HUES6 (cell line): ENCODE results near the gene TLL1.

ENCODE experiments used
- H3K27ac ChIP-seq: 2 replicates; pipeline ENCODE4 v1.7.0; 2013; ENCODE audit warnings: low read depth, mild to moderate bottlenecking, low read length, inconsistent platforms
- H3K27me3 ChIP-seq: 2 replicates; pipeline ENCODE4 v1.6.1; 2013; ENCODE audit warnings: low read length; ENCODE audit not compliant: control insufficient read depth, insufficient read depth
- H3K36me3 ChIP-seq: 2 replicates; pipeline ENCODE4 v1.6.1; 2013; ENCODE audit warnings: low read length; ENCODE audit not compliant: control insufficient read depth, insufficient read depth
- H3K4me1 ChIP-seq: 2 replicates; pipeline ENCODE4 v1.6.1; 2013; ENCODE audit warnings: low read length; ENCODE audit not compliant: control insufficient read depth, insufficient read depth
- H3K4me3 ChIP-seq: 2 replicates; pipeline ENCODE4 v1.5.1; 2013; ENCODE audit warnings: low read depth, low read length
- H3K9ac ChIP-seq: one replicate; pipeline ENCODE4 v1.6.1; 2013; ENCODE audit warnings: mild to moderate bottlenecking, low read length
- H3K9me3 ChIP-seq: 2 replicates; pipeline ENCODE4 v1.6.1; 2013; ENCODE audit warnings: low read depth, low read length; ENCODE audit not compliant: control insufficient read depth, insufficient read depth

Gene TLL1

DNA sequence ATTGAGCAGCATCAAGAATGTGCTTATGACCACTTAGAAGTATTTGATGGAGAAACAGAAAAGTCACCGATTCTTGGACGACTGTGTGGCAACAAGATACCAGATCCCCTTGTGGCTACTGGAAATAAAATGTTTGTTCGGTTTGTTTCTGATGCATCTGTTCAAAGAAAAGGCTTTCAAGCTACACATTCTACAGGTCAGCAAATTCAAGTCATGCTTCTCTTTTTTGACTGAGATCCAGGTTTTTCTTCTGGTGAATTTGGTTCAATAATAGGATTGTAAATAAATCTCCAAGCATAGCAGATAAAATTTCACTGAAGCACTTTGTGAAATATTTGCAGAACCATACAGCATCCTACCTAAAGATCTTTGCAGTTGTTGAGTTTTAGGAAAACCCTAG lies 218.1 kb downstream of the TLL1 start:
- no peak overlapping the region for H3K27ac ChIP-seq
- H3K4me1 ChIP-seq, result no peaks in the 10 kb centered on the region
- H3K27me3 ChIP-seq, result no peaks in the 10 kb centered on the region
- H3K36me3 ChIP-seq, result no peaks in the 10 kb centered on the region
- no peaks in the 10 kb centered on the region for H3K9me3 ChIP-seq
- H3K9ac ChIP-seq, result no peak overlapping the region
- no peak overlapping the region for H3K4me3 ChIP-seq

DNA sequence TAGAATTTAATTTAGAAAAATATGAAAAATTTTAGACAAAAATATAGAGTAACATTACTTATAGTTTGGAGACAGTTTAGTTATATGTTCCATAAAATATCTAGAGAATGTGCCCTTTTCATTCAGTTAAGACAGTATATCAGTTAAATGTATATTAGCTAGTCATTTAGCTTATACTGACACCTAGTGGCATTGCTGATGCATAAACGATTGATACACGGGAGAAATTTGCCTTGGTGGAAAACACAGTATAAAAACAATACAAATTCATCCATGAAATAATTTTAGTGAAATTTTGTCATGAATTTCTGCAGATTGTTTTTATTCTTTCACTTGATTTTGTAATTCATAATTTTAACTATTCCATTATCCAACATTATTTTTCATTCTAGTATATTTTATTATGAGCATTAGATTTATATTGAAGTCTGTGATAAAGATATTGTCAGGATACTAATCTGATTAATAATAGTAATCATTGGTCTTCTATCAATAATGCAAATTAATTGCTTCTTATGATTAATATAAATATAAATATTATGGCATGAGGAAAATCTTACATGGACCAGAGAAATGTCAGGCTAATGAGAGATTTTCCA lies 219.0 kb downstream of the TLL1 start:
- Histone ChIP-seq H3K36me3 (no peaks in the 10 kb centered on the region), H3K27ac (no peak overlapping the region), H3K4me3 (no peak overlapping the region), H3K9me3 (no peaks in the 10 kb centered on the region), H3K9ac (no peak overlapping the region), H3K27me3 (no peaks in the 10 kb centered on the region), H3K4me1 (no peaks in the 10 kb centered on the region)

DNA sequence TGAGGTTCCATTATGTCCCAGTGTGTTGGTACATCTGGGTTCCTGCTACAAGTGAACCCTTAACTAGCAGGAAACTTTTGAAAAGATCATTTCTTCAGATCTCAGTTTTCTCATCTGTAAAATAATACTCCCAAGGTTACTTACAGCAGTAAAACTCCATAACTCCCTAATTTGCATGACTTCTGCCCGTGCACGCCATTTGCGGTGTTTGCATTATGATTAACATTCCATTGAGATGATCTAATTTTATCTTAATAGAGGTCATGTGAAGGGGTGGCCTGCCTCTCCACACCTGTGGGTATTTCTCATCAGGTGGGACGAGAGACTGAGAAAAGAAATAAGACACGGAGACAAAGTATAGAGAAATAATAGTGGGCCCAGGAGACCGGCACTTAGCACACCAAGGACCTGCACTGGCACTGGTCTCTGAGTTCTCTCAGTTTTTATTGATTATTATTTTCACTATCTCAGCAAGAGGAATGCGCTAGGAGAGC lies 219.8 kb downstream of the TLL1 start:
- Histone ChIP-seq H3K9ac (no peak overlapping the region), H3K27ac (no peak overlapping the region), H3K4me1 (no peaks in the 10 kb centered on the region)

DNA sequence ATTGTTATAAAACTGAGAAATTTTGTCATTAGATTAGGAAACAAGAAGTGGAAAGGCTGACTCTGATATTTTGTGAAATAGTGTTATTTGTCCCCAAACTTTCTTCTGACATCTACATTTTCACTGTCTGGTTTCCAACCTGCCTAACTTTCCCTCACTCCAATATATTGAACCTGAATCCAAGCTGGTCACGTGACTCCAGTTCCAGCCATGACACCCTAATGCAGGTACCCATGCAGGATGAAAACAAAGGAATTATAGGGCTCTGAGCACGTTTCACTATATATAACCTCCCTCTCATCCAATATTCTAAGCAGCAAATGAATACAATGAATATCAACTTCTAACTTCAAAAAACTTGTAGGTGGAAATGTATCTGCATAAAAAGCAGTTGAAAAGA lies 231.6 kb downstream of the TLL1 start:
- Histone ChIP-seq H3K4me3 (no peak overlapping the region), H3K36me3 (no peaks in the 10 kb centered on the region), H3K27me3 (no peaks in the 10 kb centered on the region), H3K27ac (no peak overlapping the region), H3K4me1 (no peaks in the 10 kb centered on the region), H3K9ac (no peak overlapping the region), H3K9me3 (no peaks in the 10 kb centered on the region)

More for the DNA sequence above, 219.8 kb downstream of the TLL1 start:
- Histone ChIP-seq H3K27me3 (no peaks in the 10 kb centered on the region), H3K4me3 (no peak overlapping the region), H3K36me3 (no peaks in the 10 kb centered on the region), H3K9me3 (no peaks in the 10 kb centered on the region)

DNA sequence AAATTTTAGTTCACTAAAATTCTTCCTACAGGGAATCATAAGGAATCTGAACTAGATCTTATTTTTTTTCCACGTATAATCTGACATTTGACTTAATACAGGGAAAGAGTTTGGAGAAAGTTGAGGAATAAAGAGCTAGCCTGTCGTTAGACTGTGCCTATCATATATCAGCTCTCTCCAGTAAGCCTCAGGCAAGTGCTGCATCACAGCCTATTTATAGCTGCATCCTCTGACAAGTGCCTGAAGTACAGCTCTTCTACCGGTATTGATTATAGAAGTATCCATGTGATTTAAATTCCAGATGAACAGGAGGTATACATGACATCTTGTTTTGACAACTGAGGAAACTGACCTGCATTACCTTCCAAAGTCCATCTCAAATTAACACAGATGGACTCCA lies 248.9 kb downstream of the TLL1 start:
- Histone ChIP-seq H3K4me3 (no peak overlapping the region), H3K27ac (no peak overlapping the region), H3K36me3 (no peaks in the 10 kb centered on the region), H3K4me1 (no peaks in the 10 kb centered on the region), H3K9me3 (no peaks in the 10 kb centered on the region), H3K27me3 (no peaks in the 10 kb centered on the region), H3K9ac (no peak overlapping the region)

DNA sequence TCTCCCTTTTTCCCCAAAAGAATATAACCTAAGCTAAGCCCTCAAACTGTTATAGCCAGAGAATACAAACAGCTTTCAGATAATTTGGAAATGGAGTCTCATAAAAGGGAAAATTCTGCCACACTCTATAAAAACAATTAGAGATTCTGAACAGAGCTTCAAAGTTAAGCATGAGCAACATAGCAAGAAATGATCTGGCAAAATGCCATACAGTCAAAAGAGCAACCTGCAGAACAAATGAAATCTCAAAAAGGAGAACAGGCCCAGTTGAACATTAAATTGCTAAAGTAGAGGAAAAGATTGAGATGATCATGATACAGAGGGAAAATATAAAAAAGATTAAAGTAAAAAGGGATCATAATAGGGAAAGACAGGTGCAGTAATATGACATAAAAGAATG lies 250.5 kb downstream of the TLL1 start:
- H3K36me3 ChIP-seq, result no peaks in the 10 kb centered on the region
- no peaks in the 10 kb centered on the region for H3K4me1 ChIP-seq
- no peak overlapping the region for H3K4me3 ChIP-seq
- no peak overlapping the region for H3K9ac ChIP-seq
- no peak overlapping the region for H3K27ac ChIP-seq
- no peaks in the 10 kb centered on the region for H3K9me3 ChIP-seq
- H3K27me3 ChIP-seq, result no peaks in the 10 kb centered on the region

DNA sequence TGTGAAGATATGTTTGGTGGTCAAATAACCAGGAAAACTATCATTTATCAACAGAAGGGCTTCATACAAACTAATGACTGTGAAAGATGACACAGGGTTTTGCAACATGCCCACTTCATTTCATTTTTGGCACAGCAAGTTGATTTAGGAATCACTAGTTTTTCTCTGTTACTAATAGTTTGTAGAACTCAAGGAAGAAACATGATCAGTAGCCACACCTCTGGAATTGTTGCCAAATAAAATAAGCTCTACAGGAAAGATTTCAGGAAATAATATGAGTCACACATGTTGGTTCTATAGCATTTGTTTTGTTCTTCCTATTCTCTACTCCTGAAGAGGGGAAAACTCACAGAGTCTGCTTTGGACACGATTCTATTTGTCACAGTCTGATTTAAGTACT lies 255.4 kb downstream of the TLL1 start:
- Histone ChIP-seq H3K4me3 (no peak overlapping the region), H3K4me1 (no peaks in the 10 kb centered on the region), H3K36me3 (no peaks in the 10 kb centered on the region), H3K9ac (no peak overlapping the region), H3K27ac (no peak overlapping the region), H3K27me3 (no peaks in the 10 kb centered on the region), H3K9me3 (no peaks in the 10 kb centered on the region)

DNA sequence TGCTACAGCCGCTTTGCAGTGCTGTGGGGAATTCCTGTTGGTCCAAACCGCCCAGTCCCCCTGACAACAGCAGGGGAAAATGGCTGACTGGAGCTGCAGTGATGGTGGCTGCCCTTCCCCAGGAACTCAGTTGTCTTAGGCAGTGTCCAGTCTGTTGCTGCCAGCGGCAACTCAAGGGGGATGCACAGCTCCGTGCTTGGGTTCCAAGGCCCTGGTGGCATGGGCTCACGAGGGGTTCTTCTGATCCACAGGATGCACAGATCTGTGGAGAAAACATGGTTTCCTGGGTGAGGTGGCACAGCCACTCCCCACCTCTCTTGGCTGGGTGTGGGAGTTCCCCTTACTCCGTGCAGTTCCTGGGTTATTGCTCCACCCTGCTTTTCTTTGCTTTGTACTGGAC lies 261.2 kb downstream of the TLL1 start:
- no peak overlapping the region for H3K27ac ChIP-seq
- no peak overlapping the region for H3K9ac ChIP-seq
- H3K4me3 ChIP-seq, result no peak overlapping the region
- no peaks in the 10 kb centered on the region for H3K36me3 ChIP-seq
- H3K4me1 ChIP-seq, result no peaks in the 10 kb centered on the region
- no peaks in the 10 kb centered on the region for H3K27me3 ChIP-seq
- no peaks in the 10 kb centered on the region for H3K9me3 ChIP-seq

DNA sequence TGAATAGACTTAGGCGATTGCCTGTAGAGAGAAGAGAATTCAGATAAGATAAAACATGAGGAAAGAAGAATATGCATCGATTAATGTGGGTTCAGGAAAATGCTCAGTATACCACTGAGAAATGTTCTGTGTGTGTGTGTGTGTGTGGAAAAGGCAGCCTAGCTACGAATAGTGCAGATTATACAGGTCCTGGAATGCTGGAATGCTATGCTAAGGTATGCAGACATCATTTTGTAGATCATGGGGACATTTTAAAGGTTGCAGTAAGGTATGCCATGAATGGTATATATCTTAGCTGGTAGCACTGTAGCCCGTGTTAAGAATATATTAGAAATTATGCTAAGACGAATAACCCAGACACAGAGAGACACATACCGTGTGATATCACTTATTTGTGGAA lies 267.9 kb downstream of the TLL1 start:
- Histone ChIP-seq H3K4me1 (no peaks in the 10 kb centered on the region), H3K36me3 (no peaks in the 10 kb centered on the region), H3K9ac (no peak overlapping the region), H3K27ac (no peak overlapping the region), H3K4me3 (no peak overlapping the region), H3K9me3 (no peaks in the 10 kb centered on the region), H3K27me3 (peaks cover 2% of the 10 kb centered on the region; the same call in 1 of the 2 replicates)

DNA sequence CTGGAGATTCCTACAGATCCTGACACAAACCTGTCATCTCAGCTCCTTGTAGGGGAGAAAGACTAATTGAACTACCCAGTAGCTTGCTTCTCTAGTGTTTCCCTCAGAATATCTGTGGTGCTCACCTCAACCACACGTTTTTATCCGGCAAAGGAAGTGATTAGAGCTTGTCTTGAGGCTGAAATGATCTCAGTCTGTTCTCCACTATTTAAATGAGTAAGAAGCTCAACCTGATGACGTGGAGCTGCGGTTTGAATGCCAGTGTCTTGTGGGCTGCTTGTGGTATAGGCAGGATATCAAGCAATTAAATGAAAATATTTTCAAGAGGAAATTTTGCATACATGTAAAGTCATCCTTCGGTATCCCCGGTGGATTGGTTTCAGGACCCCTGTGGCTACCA lies 270.2 kb downstream of the TLL1 start:
- no peak overlapping the region for H3K9ac ChIP-seq
- H3K4me3 ChIP-seq, result no peak overlapping the region
- peaks cover 2% of the 10 kb centered on the region; the same call in 1 of the 2 replicates for H3K27me3 ChIP-seq
- H3K4me1 ChIP-seq, result no peaks in the 10 kb centered on the region
- H3K9me3 ChIP-seq, result no peaks in the 10 kb centered on the region
- no peak overlapping the region for H3K27ac ChIP-seq
- no peaks in the 10 kb centered on the region for H3K36me3 ChIP-seq

DNA sequence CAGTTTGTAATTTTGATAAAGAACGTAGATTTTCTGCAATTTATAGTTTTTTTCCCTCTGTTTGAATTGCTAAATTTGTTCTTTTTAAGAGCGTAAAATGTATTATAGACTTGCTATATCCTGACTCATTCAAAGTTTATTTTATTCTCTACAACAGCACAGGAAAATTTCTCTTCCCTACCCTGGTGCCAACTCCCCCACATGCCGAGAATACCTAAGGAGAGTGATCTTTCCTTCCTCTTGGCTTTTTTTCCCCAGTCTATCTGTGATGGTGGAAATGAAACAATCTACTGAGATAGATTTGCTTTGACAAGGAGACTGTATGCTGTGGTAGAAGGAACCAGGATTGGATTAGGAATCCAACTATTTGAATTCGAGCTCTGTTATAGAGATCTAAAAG lies 271.6 kb downstream of the TLL1 start:
- Histone ChIP-seq H3K4me1 (no peaks in the 10 kb centered on the region), H3K27ac (no peak overlapping the region), H3K27me3 (peaks cover 2% of the 10 kb centered on the region; the same call in 1 of the 2 replicates), H3K9me3 (peaks cover 3% of the 10 kb centered on the region; the same call in 1 of the 2 replicates), H3K4me3 (no peak overlapping the region), H3K36me3 (no peaks in the 10 kb centered on the region), H3K9ac (no peak overlapping the region)
